Smooth muscle cell of the brain vasculature (primary cell): ENCODE measurements around the gene BRINP3.

Source experiments
- DNase-seq: peaks from one replicate; pipeline ENCODE4 v3.0.0-alpha.2; 2012; ENCODE audit warnings: low read depth, low spot score

BRINP3 gene

DNA sequence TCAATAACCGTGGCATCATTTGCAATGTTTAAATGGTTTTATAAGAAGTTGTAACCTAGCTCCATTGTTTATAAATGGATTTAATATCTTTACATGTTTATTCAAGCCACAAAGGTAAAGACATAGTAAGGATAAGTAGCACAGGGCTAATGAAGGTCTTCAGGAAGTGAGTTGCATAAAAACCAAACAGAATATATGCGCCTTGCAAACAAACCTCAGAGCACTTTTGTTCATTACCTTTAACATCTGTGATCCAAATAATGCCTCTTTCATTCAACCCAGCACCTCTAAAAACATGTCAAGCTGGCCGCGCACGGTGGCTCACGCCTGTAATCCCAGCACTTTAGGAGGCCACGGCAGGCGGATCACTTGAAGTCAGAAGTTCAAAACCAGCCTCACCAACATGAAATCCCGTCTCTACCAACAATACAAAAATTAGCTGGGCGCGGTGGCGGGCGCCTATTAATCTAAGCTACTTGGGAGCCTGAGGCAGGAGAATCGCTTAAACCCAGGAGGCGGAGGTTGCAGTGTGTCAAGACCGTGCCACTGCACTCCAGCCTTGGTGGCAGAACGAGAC is 25.3 kb downstream of the BRINP3 start:
- no peak for DNase-seq

GRCh38 chr1:190444464-190444863 is 33.2 kb downstream of the BRINP3 start:
- DNase-seq = no peak

DNA sequence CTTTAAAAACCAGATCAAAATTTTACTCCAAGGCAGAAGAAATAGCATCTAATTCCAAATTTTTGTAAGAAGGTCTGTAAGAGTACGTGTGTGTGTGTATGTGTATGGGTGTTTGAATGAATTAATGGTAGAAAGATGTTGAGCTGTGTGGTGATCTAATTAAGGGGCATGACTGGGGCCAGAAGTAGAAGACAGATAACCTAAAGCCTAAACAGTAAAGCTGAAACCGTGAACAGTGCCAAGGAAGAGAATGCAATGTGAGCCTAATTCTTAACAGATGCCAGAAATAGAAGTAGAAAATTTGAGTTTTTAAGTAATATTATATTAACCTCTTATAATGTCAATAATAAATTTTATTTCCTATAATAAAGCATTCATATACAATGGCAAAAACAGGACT is 38.2 kb downstream of the BRINP3 start:
- DNase-seq = no peak

- peak; percentile 13 for DNase-seq
Observed at GRCh38 chr1:190436615-190437014, 41.0 kb downstream of the BRINP3 start.

GRCh38 chr1:190429932-190430331 is 47.7 kb downstream of the BRINP3 start:
- no peak for DNase-seq

GRCh38 chr1:190429141-190429540 is 48.5 kb downstream of the BRINP3 start:
- DNase-seq = no peak

- no peak for DNase-seq
Observed at GRCh38 chr1:190416239-190416638, 61.4 kb downstream of the BRINP3 start.

DNA sequence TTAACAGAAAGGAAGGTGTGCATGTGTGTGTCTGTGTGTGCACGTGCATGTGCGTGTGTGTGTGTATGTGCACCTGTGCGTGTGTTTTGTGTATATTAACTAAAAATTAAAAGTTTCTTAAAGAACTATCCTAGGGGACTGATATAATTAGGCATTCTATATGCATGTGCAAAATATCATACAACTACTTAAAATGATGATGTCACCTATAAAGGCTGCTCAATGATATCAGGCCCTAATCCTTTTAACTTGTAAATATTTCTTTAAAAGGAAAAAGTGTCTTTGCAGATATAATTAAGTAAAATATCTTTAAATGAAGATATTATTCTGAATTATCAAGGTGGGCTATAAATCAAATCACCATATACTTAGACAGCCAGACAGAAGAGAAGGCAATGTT is 64.5 kb downstream of the BRINP3 start:
- no peak for DNase-seq

GRCh38 chr1:190403402-190403801 is 74.3 kb downstream of the BRINP3 start:
- DNase-seq = no peak

- DNase-seq = no peak
Observed at GRCh38 chr1:190399233-190399632, 78.4 kb downstream of the BRINP3 start.

- no peak for DNase-seq
Observed at GRCh38 chr1:190391582-190391981, 86.1 kb downstream of the BRINP3 start.

DNA sequence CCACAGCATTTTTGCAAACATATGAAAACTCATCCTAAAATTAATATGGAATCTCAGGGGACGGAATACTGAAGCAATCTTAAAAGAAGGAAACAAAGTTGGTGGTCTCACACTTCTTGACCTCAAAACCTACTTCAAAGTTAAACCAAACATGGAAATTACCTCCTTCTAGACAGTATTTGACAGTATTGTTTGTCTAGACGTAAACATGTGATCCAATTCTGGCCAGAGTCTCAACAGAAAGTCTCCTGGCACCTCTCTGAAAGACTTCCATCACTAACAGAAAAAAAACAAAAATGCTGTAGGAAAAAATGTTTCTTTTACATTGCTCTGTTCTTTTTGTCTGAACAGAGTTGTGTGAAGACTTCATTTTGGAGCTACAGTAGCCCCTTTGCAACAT is 99.7 kb downstream of the BRINP3 start:
- DNase-seq = no peak

- DNase-seq = no peak
Observed at GRCh38 chr1:190377294-190377693, 100.4 kb downstream of the BRINP3 start.

DNA sequence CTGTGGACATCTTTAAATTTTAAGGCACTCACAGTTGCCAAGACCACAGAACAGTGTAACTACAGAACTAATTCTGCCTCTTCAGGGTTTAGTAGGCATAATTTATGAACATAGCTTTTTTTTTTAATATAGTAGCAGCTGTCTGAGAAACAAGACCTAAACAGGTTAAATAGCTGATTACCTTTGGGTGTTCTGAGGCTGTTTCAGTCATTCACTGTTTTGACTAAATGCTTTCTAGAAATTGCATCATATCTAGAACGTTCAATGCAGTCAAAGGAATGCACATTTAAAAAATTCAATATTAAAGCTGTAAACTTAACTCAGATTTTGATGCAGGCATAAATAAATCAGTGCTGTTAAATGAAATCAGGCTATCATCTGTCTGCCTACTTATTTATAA is 101.6 kb downstream of the BRINP3 start:
- no peak for DNase-seq

GRCh38 chr1:190373705-190374336 is 103.8 kb downstream of the BRINP3 start:
- no peak for DNase-seq

DNA sequence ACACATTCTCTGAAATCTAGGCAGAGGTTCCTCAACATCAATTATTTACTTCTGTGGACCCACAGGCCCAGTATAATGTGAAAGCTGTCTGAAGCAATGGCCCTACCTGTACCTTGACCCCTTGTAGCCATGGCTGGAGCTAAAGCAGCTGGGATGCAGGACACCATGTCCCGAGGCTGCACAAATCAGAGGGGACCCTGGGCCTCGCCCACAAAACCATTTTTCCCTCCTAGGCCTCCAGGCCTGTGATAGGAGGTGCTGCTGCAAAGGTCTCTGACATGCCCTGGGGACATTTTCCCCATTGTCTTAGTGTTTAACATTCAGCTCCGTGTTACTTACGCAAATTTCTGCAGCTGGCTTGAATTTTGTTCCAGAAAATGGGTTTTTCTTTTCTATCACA is 110.5 kb downstream of the BRINP3 start:
- DNase-seq = no peak

DNA sequence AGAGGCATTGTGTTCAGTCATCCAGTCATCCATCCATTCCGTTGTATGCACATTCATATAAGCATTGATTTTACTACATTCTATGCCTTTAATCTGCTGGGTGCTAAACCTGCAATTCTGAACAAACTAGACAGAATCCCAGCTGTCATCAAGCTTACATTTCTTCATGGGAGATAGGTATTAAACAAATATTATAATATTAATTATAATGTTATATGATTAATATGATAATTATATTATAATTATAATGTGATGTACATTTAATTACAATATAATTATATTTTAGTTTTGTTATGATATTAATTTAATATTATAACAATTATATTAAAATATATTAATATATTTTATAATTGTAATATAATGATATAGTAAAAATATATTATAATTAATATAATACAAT is 112.4 kb downstream of the BRINP3 start:
- no peak for DNase-seq

DNA sequence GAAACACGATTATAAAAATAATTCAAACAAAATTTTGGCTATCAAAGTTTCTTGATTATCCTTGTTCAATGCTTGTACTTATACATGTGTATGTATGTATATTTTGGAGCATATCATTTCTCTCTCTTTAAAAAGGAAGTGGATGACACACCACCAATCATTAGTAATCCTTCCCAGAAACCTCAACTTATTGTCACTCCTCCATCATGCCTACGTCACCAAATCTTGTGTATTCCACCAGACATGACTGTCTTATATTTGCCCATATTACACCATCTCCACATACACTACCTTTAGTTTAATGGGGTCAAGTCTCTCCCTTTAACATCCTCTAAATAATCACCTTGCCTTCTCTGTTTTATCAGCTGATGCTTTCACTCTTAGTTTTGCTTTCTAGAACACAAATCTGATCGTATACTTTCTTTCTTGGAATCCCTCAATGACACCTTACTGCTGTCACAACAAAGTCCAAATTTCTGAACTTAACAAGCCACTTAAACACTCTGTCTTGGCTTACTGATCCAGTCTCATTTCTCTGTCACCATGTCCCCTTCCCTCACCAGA is 124.0 kb downstream of the BRINP3 start:
- DNase-seq = no peak

- no peak for DNase-seq
Observed at GRCh38 chr1:190344454-190344853, 133.2 kb downstream of the BRINP3 start.

DNA sequence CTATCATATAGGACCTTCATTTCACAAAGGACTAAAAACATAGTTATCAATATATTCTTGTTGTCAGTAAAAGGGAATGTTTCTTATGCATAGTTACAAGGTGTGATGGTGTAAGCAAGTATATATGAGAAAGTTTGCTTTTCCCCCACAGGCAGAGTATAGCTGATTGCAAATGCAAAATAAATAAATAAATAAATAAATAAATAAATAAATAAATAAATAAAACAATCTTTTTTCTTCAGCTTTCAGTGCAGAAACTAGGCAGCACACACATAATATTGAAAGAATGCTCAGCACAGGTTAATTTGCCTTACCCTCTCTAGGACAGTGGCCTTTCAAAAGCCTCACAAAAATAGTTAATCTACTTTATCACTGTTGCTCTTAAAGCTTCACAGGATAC is 138.8 kb downstream of the BRINP3 start:
- no peak for DNase-seq

DNA sequence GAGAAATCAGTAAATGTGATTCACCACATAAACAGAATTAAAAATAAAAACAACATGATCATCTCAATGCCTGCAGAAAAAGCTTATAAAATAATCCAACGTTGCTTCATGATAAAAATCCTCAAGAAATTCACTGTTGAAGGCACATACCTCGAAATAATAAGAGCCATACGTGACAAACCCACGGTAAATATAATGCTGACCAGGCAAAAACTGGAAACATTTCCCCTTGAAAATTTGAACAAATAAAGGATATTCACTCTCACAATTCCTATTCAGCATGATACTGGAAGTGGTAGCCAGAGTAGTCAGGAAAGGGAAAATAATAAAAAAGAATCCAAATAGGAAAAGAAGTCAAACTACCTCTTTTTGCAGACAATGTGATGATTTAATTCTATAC is 148.8 kb downstream of the BRINP3 start:
- DNase-seq = no peak

- no peak for DNase-seq
Observed at GRCh38 chr1:190328361-190328760, 149.3 kb downstream of the BRINP3 start.

DNA sequence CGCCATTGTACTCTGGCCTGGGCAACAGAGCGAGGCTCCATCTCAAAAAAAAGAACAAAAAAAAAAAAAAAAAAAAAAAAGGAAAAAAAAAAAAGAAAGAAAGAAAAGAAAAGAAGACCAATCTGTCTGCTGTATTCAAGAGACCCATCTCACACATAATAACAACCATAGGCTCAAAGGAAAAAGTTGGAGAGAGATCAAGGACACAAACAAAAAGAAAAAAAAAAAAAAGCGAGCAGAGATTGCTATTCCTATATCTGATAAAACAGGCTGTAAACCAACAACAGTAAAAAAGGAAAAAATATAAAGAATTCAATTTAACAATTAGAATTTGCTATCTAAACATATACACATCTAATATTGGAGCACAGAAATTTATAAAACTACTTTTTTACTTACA is 150.4 kb downstream of the BRINP3 start:
- DNase-seq = no peak

DNA sequence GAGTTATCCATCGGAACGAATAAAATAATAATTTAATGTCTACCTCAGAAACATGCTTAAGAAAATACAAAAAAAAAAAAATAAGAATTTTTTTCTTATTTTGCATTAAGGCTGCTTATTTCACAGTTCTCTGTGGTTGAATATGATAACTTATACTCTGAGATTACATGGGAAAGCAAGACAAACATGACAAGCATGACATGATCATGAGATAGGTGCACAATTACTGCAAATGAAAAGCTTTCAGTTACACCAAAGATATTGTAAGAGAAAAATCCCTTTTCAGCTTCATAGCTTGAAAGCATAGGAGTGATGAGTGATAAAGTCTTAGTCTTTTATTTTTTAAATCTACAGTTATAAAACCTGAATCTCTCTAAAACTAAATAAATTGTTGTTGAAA is 154.1 kb downstream of the BRINP3 start:
- DNase-seq = no peak
